GM18505 (cell line): Measurements from ENCODE around the gene FBXW2.

Source experiments
- ATAC-seq: cut with Tn5 transposase; IDR thresholded peaks from one replicate; pipeline ENCODE4 v1.9.1; 2021; ENCODE audit not compliant: unreplicated experiment
- POLR2A ChIP-seq: IDR thresholded peaks from 4 replicates; pipeline ENCODE4 v1.6.1; 2011; ENCODE audit warnings: borderline replicate concordance; ENCODE audit not compliant: insufficient read depth, insufficient read length; ENCODE audit errors: extremely low read depth

The FBXW2 gene

GRCh38 chr9:120725907-120726306, 67.3 kb downstream of the FBXW2 start:
- TF ChIP-seq POLR2A, result no peak

GRCh38 chr9:120724757-120725400, 68.3 kb downstream of the FBXW2 start:
- no peak for ATAC-seq
- no peak for TF ChIP-seq POLR2A

More at GRCh38 chr9:120725907-120726306, 67.3 kb downstream of the FBXW2 start:
- no peak for ATAC-seq

DNA sequence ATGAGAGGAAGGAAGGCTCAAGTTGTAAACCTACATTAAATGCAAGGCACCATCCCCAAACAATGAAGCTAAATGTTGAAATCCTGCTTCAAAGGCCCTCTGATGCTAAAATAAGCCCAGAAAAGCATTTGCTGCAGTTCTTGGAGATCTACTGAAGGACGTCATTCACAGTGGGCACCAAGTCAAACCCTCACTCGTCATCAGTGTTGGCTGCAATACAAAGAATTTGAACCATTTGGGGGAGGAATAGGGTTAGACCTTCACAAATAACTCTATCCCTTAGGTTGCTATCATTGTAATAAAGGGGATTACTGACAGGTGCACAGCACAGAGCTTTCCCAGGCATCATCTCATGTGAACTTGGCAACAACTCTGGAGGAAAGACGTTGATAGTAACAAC, 69.7 kb downstream of the FBXW2 start:
- ATAC-seq, result no peak
- no peak for TF ChIP-seq POLR2A

- ATAC-seq, result no peak
- TF ChIP-seq POLR2A, result no peak
Measured at GRCh38 chr9:120720404-120720803, 72.8 kb downstream of the FBXW2 start.

GRCh38 chr9:120718316-120718715, 74.9 kb downstream of the FBXW2 start:
- ATAC-seq, result no peak
- TF ChIP-seq POLR2A, result no peak

DNA sequence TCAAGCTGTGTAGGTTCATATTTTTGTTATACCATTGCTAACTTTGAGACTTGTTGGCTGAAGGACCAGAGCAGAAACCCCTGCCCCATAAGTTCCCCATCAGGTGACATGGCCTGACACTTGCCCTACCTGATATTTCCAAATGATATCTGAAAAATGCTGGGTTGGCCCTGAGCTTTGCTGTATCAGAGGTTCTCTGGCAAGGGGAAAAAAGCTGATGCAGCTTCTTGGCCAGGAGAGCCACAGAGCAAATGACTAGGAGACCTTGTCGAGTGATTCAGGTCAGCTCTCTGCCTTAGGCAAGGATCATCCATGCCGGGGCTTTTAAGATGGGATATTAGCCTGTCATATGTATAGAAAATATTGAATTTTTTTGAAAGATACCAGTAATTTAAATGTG, 76.0 kb downstream of the FBXW2 start:
- TF ChIP-seq POLR2A, result no peak
- no peak for ATAC-seq

DNA sequence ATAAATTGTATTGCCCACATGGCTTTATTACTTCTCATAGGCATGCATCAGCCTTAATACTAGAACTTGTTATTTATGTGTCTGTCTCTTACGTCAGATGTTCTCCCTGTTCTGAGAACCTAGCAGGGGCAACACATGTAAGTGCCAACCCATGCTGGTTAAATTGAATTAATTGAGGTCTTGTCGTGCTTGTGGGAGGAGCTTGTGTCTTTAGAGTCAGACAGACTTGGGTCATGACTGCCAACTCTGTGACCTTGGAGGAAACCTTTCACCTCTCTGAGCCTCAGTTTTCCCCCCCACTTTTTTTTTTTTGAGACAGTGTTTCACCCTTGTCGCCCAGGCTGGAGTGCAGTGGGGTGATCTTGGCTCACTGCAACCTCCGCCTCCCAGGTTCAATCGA, 76.7 kb downstream of the FBXW2 start:
- no peak for ATAC-seq
- no peak for TF ChIP-seq POLR2A

GRCh38 chr9:120715389-120715924, 77.8 kb downstream of the FBXW2 start:
- TF ChIP-seq POLR2A, result no peak
- ATAC-seq, result no peak

DNA sequence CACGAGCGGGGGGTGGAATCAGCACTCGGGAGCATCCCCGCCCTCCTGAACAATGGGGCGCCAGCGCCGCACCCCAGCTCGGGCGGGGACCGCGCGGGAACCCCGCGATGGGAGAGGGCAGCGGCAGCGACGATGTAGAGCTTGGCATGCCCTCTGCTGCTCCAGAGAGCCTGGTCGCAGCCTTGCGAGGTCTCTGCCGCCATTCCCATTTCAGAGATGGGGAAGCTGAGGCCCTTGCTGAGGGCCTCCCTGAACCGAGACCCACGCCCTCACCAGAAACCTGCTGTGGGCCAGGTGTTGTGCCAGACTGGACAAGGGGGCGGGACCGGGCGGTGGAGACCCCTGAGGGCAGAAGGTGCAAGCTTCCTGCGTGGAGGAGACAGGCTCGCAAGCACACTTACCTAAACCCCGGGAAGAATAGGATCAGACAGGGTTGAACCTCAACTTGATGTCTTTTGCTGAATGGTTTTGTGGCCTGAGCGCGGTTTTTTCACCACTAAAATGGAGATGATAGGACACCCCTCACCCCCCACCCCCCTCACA, 78.3 kb downstream of the FBXW2 start:
- TF ChIP-seq POLR2A, result no peak
- ATAC-seq, result no peak

GRCh38 chr9:120714088-120714845, 78.9 kb downstream of the FBXW2 start, which contains the start of gene MEGF9:
Gene MEGF9, minus strand, starts transcription at chr9:120714470. Its CDS starts 112 bp downstream, at chr9:120714358.
- ATAC-seq, result peak; percentile 94
- TF ChIP-seq POLR2A, result peak; percentile 75

DNA sequence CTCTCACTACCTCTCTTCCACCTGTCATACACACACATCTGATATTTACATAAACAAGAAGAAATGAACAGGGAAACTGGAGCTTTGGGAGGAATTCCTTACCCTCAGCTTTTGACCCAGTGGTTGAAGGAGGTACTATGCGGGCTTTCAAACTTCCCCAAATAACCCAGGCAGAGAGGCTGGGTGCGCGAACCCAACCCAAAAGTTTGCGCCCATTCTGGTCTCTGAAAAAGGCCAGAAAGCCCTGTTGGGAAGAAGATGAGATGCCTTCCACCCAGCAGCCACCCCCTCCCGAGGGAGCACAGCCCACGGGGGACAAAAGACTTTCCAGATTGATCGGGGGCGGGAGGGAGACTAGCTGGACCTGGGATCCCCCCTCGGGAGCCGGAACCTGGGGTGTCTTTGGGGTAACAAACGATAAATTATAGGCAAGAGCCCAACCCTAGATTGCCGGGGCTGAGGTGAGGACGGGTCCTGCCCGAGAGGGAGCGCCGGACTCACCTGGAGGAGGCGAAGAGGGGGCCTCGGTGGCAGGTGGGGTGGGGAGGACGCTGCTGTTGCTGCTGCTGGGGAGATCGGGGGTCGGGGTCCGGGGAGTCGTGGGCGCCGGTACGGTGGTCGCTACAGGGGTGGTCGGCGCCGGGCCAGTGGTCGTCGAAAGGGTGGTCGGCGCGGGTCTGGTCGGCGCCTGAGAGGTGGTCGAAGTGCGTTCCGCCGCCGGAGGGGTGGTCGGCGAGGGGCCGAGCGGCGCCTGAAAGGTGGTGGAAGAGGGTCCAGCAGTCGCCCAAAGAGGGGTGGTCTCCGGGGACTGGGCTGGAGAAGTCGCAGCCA, 79.7 kb downstream of the FBXW2 start:
- ATAC-seq, result no peak

DNA sequence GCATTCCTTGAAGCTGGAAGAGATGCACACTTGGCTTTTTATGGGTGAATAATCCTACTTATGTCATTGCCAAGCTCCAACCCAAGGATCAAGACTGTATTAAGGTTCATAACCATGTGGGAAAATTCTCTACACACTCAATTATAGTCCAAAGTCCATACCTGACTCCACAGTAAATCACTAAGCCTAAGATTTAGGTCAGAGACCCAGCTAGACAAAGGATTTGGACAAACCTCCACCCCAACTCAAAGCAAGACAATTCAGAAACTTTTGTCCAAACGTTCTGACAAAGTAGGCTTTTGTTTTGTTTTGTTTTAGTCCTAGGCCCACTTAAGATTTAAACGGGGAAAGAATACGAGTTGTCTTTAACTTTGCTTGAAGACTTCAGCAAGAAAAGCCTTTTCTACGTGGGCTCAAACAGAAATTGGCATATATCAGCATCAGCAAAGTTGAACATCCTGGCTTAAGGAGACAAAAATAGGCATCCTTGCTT, 80.6 kb downstream of the FBXW2 start:
- ATAC-seq, result no peak
- no peak for TF ChIP-seq POLR2A

More for the DNA sequence above, 79.7 kb downstream of the FBXW2 start:
- no peak for TF ChIP-seq POLR2A
